Measurements from ENCODE around the gene DNAJA2. TPM values are rescaled to one million over a fixed set of nuclear protein-coding genes. Genes with fewer than 3 reads are reported as not detected.

DNAJA2 gene
- total and polyA plus RNA-seq, 9 of the 15 experiments (the other 6 are each of a cell fraction or from before 2014, with no cell fraction given): 24.1 to 75.9 (median 50.7) TPM

DNA sequence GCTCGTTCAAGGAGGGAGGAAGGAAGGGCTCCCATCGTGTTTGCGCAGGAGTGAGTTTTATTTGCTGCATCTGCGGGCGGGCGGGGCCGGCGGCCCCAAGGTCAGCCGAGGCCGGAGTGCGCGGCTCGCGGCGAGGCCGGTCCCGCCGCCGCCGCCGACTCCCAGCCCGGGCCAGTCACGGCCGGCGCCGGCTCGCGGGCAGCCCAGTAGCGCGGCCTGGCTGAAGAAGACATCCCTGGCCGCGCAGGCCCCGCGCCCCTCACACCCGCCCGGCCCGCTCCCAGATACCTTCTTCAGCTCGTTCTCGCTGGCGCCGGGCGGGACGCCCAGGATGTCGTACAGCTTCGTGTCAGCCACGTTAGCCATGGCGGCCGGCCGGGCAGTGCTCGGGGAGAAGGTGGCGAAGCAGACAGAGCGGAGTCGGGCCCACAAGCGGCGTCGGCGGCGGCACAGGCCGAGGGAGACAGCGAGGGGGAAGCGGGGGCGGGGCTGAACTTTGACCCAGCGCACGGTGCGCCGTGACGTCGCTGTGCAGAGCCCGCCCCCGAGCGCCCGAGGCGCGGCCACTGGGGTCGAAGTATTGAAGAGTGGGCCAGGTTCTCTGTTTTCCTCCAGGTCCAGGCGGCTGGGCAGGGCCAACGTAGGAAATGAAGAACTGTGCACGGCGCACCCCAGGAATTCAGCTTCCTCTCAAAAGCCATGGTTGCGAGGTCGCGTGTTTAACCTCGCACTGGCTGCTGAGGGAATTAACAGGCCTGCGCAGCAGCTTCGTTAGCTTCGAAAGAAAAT is at the start of gene DNAJA2 (continued):
- TF ChIP-seq, protein P1, sequence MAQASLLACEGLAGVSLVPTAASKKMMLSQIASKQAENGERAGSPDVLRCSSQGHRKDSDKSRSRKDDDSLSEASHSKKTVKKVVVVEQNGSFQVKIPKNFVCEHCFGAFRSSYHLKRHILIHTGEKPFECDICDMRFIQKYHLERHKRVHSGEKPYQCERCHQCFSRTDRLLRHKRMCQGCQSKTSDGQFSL (CRISPR knock-in tag; IDR thresholded peaks at IDR 0.05): peak; percentile 24; the same call in 1 of the 2 replicates
- TF ChIP-seq, protein P1 (tag; IDR thresholded peaks at IDR 0.05): no peak
- no peak for TF ChIP-seq TOE1 (IDR thresholded peaks at IDR 0.05; ENCODE audit: borderline replicate concordance)
- no peak for TF ChIP-seq TOE1 (CRISPR knock-in tag; IDR thresholded peaks at IDR 0.05; ENCODE audit: borderline replicate concordance, low read depth)
- no peak for TF ChIP-seq ZFP1 (CRISPR knock-in tag; IDR thresholded peaks at IDR 0.05)
- TF ChIP-seq, protein P2, sequence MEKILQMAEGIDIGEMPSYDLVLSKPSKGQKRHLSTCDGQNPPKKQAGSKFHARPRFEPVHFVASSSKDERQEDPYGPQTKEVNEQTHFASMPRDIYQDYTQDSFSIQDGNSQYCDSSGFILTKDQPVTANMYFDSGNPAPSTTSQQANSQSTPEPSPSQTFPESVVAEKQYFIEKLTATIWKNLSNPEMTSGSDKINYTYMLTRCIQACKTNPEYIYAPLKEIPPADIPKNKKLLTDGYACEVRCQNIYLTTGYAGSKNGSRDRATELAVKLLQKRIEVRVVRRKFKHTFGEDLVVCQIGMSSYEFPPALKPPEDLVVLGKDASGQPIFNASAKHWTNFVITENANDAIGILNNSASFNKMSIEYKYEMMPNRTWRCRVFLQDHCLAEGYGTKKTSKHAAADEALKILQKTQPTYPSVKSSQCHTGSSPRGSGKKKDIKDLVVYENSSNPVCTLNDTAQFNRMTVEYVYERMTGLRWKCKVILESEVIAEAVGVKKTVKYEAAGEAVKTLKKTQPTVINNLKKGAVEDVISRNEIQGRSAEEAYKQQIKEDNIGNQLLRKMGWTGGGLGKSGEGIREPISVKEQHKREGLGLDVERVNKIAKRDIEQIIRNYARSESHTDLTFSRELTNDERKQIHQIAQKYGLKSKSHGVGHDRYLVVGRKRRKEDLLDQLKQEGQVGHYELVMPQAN (IDR thresholded peaks at IDR 0.05; ENCODE audit: borderline replicate concordance): peak; percentile 57; the same call in 1 of the 2 replicates
- TF ChIP-seq, protein P3, sequence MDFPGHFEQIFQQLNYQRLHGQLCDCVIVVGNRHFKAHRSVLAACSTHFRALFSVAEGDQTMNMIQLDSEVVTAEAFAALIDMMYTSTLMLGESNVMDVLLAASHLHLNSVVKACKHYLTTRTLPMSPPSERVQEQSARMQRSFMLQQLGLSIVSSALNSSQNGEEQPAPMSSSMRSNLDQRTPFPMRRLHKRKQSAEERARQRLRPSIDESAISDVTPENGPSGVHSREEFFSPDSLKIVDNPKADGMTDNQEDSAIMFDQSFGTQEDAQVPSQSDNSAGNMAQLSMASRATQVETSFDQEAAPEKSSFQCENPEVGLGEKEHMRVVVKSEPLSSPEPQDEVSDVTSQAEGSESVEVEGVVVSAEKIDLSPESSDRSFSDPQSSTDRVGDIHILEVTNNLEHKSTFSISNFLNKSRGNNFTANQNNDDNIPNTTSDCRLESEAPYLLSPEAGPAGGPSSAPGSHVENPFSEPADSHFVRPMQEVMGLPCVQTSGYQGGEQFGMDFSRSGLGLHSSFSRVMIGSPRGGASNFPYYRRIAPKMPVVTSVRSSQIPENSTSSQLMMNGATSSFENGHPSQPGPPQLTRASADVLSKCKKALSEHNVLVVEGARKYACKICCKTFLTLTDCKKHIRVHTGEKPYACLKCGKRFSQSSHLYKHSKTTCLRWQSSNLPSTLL (IDR thresholded peaks at IDR 0.05): no peak
- TF ChIP-seq CCNT2 (IDR thresholded peaks at IDR 0.05; ENCODE audit: borderline replicate concordance, extremely low read depth, insufficient read length, low read depth, low read length): peak; percentile 60
- TF ChIP-seq SMAD4 (CRISPR knock-in tag; conservative IDR thresholded peaks at IDR 0.05): peak; percentile 38; the same call in 1 of the 2 replicates
- TF ChIP-seq MTA3 (IDR thresholded peaks at IDR 0.05; ENCODE audit: borderline replicate concordance): 0 out of 2 replicates have a peak, but pooled peaks have one; percentile 72
- TF ChIP-seq ZNF12 (CRISPR knock-in tag; IDR thresholded peaks at IDR 0.05): no peak
- no peak for TF ChIP-seq ZNF282 (CRISPR knock-in tag; IDR thresholded peaks at IDR 0.05)
- TF ChIP-seq FOXJ3 (CRISPR knock-in tag; IDR thresholded peaks at IDR 0.05): no peak
- TF ChIP-seq MTA2 (IDR thresholded peaks at IDR 0.05; ENCODE audit: low read depth): no peak; the same call in 1 of the 2 replicates
- TF ChIP-seq LCOR (CRISPR knock-in tag; IDR thresholded peaks at IDR 0.05): 0 out of 2 replicates have a peak, but pooled peaks have one; percentile 17
- no peak for TF ChIP-seq ZNF644 (tag; IDR thresholded peaks at IDR 0.05; ENCODE audit: low read depth)
- no peak for TF ChIP-seq ADNP (tag; IDR thresholded peaks at IDR 0.05)
- no peak for TF ChIP-seq CHCHD3 (CRISPR knock-in tag; IDR thresholded peaks at IDR 0.05)
- TF ChIP-seq SUPT5H (IDR thresholded peaks at IDR 0.05): peak; percentile 90
- TF ChIP-seq ZKSCAN1 (IDR thresholded peaks at IDR 0.05; ENCODE audit: low read depth, low read length): 0 out of 2 replicates have a peak, but pooled peaks have one; percentile 21
- no peak for TF ChIP-seq RBM39 (optimal IDR thresholded peaks at IDR 0.05; ENCODE audit: low read depth, low read length)
- no peak for TF ChIP-seq SMARCB1 (IDR thresholded peaks at IDR 0.05; ENCODE audit: insufficient read length, low read depth)
- TF ChIP-seq ZFP36 (IDR thresholded peaks at IDR 0.05; ENCODE audit: low read depth, low read length, partially characterized antibody): no peak
- no peak for TF ChIP-seq TAF15 (IDR thresholded peaks at IDR 0.05; ENCODE audit: low read depth, low read length)
- no peak for TF ChIP-seq ZFP30 (CRISPR knock-in tag; IDR thresholded peaks at IDR 0.05; ENCODE audit: borderline replicate concordance)
